GM18498 (cell line): ENCODE data around the gene PRDM16.

Experiments
- ATAC-seq: cut with Tn5 transposase; IDR thresholded peaks from one replicate; pipeline ENCODE4 v1.9.1; 2021; ENCODE audit warnings: mild to moderate bottlenecking, moderate library complexity; ENCODE audit not compliant: unreplicated experiment

The PRDM16 gene

GRCh38 chr1:3378411-3379208 is 309.6 kb downstream of the PRDM16 start:
- ATAC-seq: no peak

GRCh38 chr1:3379934-3380333 is 310.9 kb downstream of the PRDM16 start:
- no peak for ATAC-seq

- no peak for ATAC-seq
Measured at GRCh38 chr1:3380469-3380868, 311.5 kb downstream of the PRDM16 start.

- ATAC-seq: no peak
Measured at GRCh38 chr1:3381901-3382300, 312.9 kb downstream of the PRDM16 start.

GRCh38 chr1:3382326-3383057 is 313.5 kb downstream of the PRDM16 start:
- no peak for ATAC-seq

GRCh38 chr1:3383679-3384078 is 314.7 kb downstream of the PRDM16 start:
- ATAC-seq: no peak

- no peak for ATAC-seq
Measured at GRCh38 chr1:3384407-3384806, 315.4 kb downstream of the PRDM16 start.

GRCh38 chr1:3386205-3387002 is 317.4 kb downstream of the PRDM16 start:
- no peak for ATAC-seq

GRCh38 chr1:3387401-3387800 is 318.4 kb downstream of the PRDM16 start:
- no peak for ATAC-seq

- ATAC-seq: no peak
Measured at GRCh38 chr1:3389093-3389833, 320.3 kb downstream of the PRDM16 start.

GRCh38 chr1:3390291-3390690 is 321.3 kb downstream of the PRDM16 start:
- ATAC-seq: no peak

GRCh38 chr1:3391711-3392110 is 322.7 kb downstream of the PRDM16 start:
- no peak for ATAC-seq

GRCh38 chr1:3393024-3393986 is 324.3 kb downstream of the PRDM16 start:
- no peak for ATAC-seq

GRCh38 chr1:3393987-3394920 is 325.3 kb downstream of the PRDM16 start:
- no peak for ATAC-seq

GRCh38 chr1:3396411-3396810 is 327.4 kb downstream of the PRDM16 start:
- ATAC-seq: no peak

GRCh38 chr1:3397311-3397710 is 328.3 kb downstream of the PRDM16 start:
- ATAC-seq: no peak

- ATAC-seq: no peak
Measured at GRCh38 chr1:3398396-3399140, 329.6 kb downstream of the PRDM16 start.

GRCh38 chr1:3399732-3400131 is 330.7 kb downstream of the PRDM16 start:
- no peak for ATAC-seq
